Loucy (cell line): ENCODE measurements around the gene SMIM10L2A.

Experiments used
- H2AFZ ChIP-seq: fragments of 200-600 bp; sonication (generic); 2 replicates; pipeline ENCODE4 v1.6.0; 2016; ENCODE audit warnings: antibody characterized with exemption, mild to moderate bottlenecking, low read length, moderate library complexity
- H3F3A ChIP-seq: fragments of 200-600 bp; 2 replicates; pipeline ENCODE4 v1.6.0; 2016; ENCODE audit warnings: antibody characterized with exemption, low read depth, mild to moderate bottlenecking
- H3K27me3 ChIP-seq: fragments of 200-600 bp; sonication (generic); 2 replicates; pipeline ENCODE4 v1.6.1; 2014; ENCODE audit warnings: low read length, mild to moderate bottlenecking; ENCODE audit not compliant: insufficient read depth, poor library complexity, severe bottlenecking
- H3K36me3 ChIP-seq: fragments of 200-600 bp; sonication (generic); 2 replicates; pipeline ENCODE4 v1.6.1; 2016; ENCODE audit warnings: low read length; ENCODE audit not compliant: insufficient read depth
- H3K4me1 ChIP-seq: fragments of 200-600 bp; sonication (generic); 2 replicates; pipeline ENCODE4 v1.5.1; 2014; ENCODE audit warnings: low read length, mild to moderate bottlenecking; ENCODE audit not compliant: insufficient read depth, poor library complexity, severe bottlenecking
- H3K4me2 ChIP-seq: fragments of 200-600 bp; sonication (generic); 2 replicates; pipeline ENCODE4 v1.6.0; 2014; ENCODE audit warnings: antibody characterized with exemption, low read length, low read depth, mild to moderate bottlenecking; ENCODE audit not compliant: poor library complexity, severe bottlenecking
- H3K4me3 ChIP-seq: fragments of 200-600 bp; sonication (generic); 2 replicates; pipeline ENCODE4 v1.5.1; 2014; ENCODE audit warnings: low read length, mild to moderate bottlenecking, mixed read lengths; ENCODE audit not compliant: poor library complexity, severe bottlenecking
- H3K79me2 ChIP-seq: fragments of 200-600 bp; sonication (generic); 2 replicates; pipeline ENCODE4 v1.6.1; 2014; ENCODE audit warnings: low read length; ENCODE audit not compliant: insufficient read depth
- H3K9ac ChIP-seq: fragments of 200-600 bp; sonication (generic); 2 replicates; pipeline ENCODE4 v1.6.0; 2014; ENCODE audit warnings: mild to moderate bottlenecking, low read depth, low read length, moderate library complexity; ENCODE audit not compliant: poor library complexity, severe bottlenecking
- H3K9me2 ChIP-seq: fragments of 200-600 bp; sonication (generic); replicated peaks from 2 replicates; pipeline ENCODE4 v1.6.1; 2016; ENCODE audit warnings: low read depth, low read length, mixed read lengths
- H3K9me3 ChIP-seq: fragments of 200-600 bp; sonication (generic); 2 replicates; pipeline ENCODE4 v1.6.1; 2014; ENCODE audit warnings: mild to moderate bottlenecking, antibody characterized with exemption, low read length, low read depth; ENCODE audit not compliant: insufficient read depth
- H4K20me1 ChIP-seq: fragments of 200-600 bp; sonication (generic); 2 replicates; pipeline ENCODE4 v1.6.0; 2014; ENCODE audit warnings: antibody characterized with exemption, low read length, mild to moderate bottlenecking; ENCODE audit not compliant: insufficient read depth, poor library complexity, severe bottlenecking
- EZH2phosphoT487 ChIP-seq: fragments of 200-600 bp; IDR thresholded peaks from 2 replicates; pipeline ENCODE4 v1.6.1; 2018; ENCODE audit warnings: antibody characterized with exemption, mild to moderate bottlenecking, moderate library complexity, borderline replicate concordance
- TF ChIP-seq, protein P1 (sequence below): fragments of 200-600 bp; sonication (generic); conservative IDR thresholded peaks from 2 replicates; pipeline ENCODE4 v1.5.1; 2014; ENCODE audit warnings: mild to moderate bottlenecking, antibody characterized with exemption, low read length

Gene SMIM10L2A

GRCh38 chrX:135389243-135389642, 32.5 kb upstream of the SMIM10L2A start:
- H3K9me2 ChIP-seq: no peaks in the 10 kb centered on the region
- H3K79me2 ChIP-seq: no peaks in the 10 kb centered on the region
- no peak overlapping the region for H3K4me3 ChIP-seq
- H3K27me3 ChIP-seq: peaks cover 47% of the 10 kb centered on the region
- TF ChIP-seq EZH2phosphoT487: no peak
- TF ChIP-seq, protein P1, sequence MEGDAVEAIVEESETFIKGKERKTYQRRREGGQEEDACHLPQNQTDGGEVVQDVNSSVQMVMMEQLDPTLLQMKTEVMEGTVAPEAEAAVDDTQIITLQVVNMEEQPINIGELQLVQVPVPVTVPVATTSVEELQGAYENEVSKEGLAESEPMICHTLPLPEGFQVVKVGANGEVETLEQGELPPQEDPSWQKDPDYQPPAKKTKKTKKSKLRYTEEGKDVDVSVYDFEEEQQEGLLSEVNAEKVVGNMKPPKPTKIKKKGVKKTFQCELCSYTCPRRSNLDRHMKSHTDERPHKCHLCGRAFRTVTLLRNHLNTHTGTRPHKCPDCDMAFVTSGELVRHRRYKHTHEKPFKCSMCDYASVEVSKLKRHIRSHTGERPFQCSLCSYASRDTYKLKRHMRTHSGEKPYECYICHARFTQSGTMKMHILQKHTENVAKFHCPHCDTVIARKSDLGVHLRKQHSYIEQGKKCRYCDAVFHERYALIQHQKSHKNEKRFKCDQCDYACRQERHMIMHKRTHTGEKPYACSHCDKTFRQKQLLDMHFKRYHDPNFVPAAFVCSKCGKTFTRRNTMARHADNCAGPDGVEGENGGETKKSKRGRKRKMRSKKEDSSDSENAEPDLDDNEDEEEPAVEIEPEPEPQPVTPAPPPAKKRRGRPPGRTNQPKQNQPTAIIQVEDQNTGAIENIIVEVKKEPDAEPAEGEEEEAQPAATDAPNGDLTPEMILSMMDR: no peak
- no peaks in the 10 kb centered on the region for H3K9me3 ChIP-seq
- H2AFZ ChIP-seq: no peak overlapping the region
- no peaks in the 10 kb centered on the region for H3F3A ChIP-seq
- peaks cover under 1% of the 10 kb centered on the region for H3K4me1 ChIP-seq
- H3K9ac ChIP-seq: no peak overlapping the region
- no peak overlapping the region for H3K4me2 ChIP-seq
- no peaks in the 10 kb centered on the region for H4K20me1 ChIP-seq
- H3K36me3 ChIP-seq: no peaks in the 10 kb centered on the region

DNA sequence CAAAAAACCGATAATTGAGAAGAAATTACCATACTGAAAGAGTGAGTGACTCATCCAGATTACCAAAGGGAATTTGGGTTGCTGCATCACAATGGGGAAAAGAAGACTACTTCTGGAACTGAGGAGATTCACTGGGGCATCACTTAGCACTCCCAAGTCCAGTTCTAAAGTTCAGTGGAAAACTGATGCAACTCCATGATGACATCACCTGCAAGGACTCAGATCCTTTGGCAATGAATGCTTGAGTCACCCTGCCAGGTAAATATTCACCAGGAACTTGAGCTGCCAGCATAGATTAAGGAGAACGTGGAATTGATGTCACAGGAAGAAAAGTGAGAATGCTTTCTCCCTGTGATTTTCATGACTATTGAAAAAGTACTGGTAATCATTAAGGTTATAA, 32.0 kb upstream of the SMIM10L2A start:
- H3K9ac ChIP-seq: no peak overlapping the region
- H3F3A ChIP-seq: no peaks in the 10 kb centered on the region
- H2AFZ ChIP-seq: no peak overlapping the region
- H3K9me2 ChIP-seq: no peaks in the 10 kb centered on the region
- H3K36me3 ChIP-seq: no peaks in the 10 kb centered on the region
- TF ChIP-seq, protein P1: no peak
- no peak for TF ChIP-seq EZH2phosphoT487
- H3K4me2 ChIP-seq: no peak overlapping the region
- H4K20me1 ChIP-seq: no peaks in the 10 kb centered on the region
- H3K27me3 ChIP-seq: peaks cover 47% of the 10 kb centered on the region
- H3K4me3 ChIP-seq: no peak overlapping the region
- H3K4me1 ChIP-seq: no peaks in the 10 kb centered on the region
- no peaks in the 10 kb centered on the region for H3K9me3 ChIP-seq
- no peaks in the 10 kb centered on the region for H3K79me2 ChIP-seq

GRCh38 chrX:135391734-135392133, 30.0 kb upstream of the SMIM10L2A start:
- TF ChIP-seq, protein P1: no peak
- TF ChIP-seq EZH2phosphoT487: no peak
- Histone ChIP-seq H3F3A (no peaks in the 10 kb centered on the region), H3K4me1 (no peaks in the 10 kb centered on the region), H3K27me3 (peaks cover 36% of the 10 kb centered on the region), H3K4me3 (no peak overlapping the region), H3K4me2 (no peak overlapping the region), H2AFZ (no peak overlapping the region), H4K20me1 (no peaks in the 10 kb centered on the region), H3K36me3 (no peaks in the 10 kb centered on the region), H3K9me2 (no peaks in the 10 kb centered on the region), H3K79me2 (no peaks in the 10 kb centered on the region), H3K9me3 (no peaks in the 10 kb centered on the region), H3K9ac (no peak overlapping the region)
